ENCODE measurements around the gene C16orf92. TPM values are rescaled to one million over a fixed set of nuclear protein-coding genes. Genes with fewer than 3 reads are reported as not detected.

The C16orf92 gene
- total RNA-seq, 1 experiment from 2014 or later = not detected

GRCh38 chr16:30068750-30069610, 46.0 kb downstream of the C16orf92 start:
- intact Hi-C loops (cut with micrococcal nuclease; ENCODE audit: unreplicated experiment) = loop anchor here (10.0 kb wide), 1 partner anchor 626 kb away; the partner anchor contains the start of gene SRCAP
- BruUV-seq (replicated peaks) = no TSS peak
- Histone ChIP-seq H3K4me3 (ENCODE audit: low read depth, low read length, poor library complexity, severe bottlenecking) (no peak overlapping the region), H3K27ac (ENCODE audit: low read depth, low read length, poor library complexity, severe bottlenecking) (peak overlapping the region; percentile 6), H3K27me3 (replicated peaks; ENCODE audit: insufficient read depth, low read depth, low read length, poor library complexity) (no peaks in the 10 kb centered on the region), H3K4me1 (ENCODE audit: insufficient read depth, low read length, poor library complexity, severe bottlenecking) (peaks cover 32% of the 10 kb centered on the region), H3K9me3 (ENCODE audit: low read depth, low read length, poor library complexity, severe bottlenecking) (no peaks in the 10 kb centered on the region), H3K36me3 (ENCODE audit: insufficient read depth, low read length, poor library complexity, severe bottlenecking) (peaks cover 65% of the 10 kb centered on the region)
- no peak for TF ChIP-seq EZH2 (IDR thresholded peaks at IDR 0.05; ENCODE audit: borderline replicate concordance, low read depth, low read length, poor library complexity, severe bottlenecking)
- peak; percentile 56 for TF ChIP-seq CTCF (conservative IDR thresholded peaks at IDR 0.05; ENCODE audit: low read depth, low read length)
- CTCF ChIA-PET = no interaction called here
- POLR2A ChIA-PET (ENCODE audit: low non-redundant PET) = interaction anchor here (0.8 kb wide), 1 partner anchor 11 kb away, joined by 4 read pairs; no protein-coding TSS in a partner anchor
- DNase-seq (ENCODE audit: low spot score) = peak; percentile 54

GRCh38 chr16:30069611-30070462, 46.8 kb downstream of the C16orf92 start:
- Histone ChIP-seq H3K27ac (ENCODE audit: low read depth, low read length, poor library complexity, severe bottlenecking) (no peak overlapping the region), H3K36me3 (ENCODE audit: insufficient read depth, low read length, poor library complexity, severe bottlenecking) (peaks cover 65% of the 10 kb centered on the region), H3K4me3 (ENCODE audit: low read depth, low read length, poor library complexity, severe bottlenecking) (no peak overlapping the region), H3K9me3 (ENCODE audit: low read depth, low read length, poor library complexity, severe bottlenecking) (no peaks in the 10 kb centered on the region), H3K4me1 (ENCODE audit: insufficient read depth, low read length, poor library complexity, severe bottlenecking) (peaks cover 28% of the 10 kb centered on the region), H3K27me3 (replicated peaks; ENCODE audit: insufficient read depth, low read depth, low read length, poor library complexity) (no peaks in the 10 kb centered on the region)
- peak; percentile 56 for DNase-seq (ENCODE audit: low spot score)
- BruUV-seq (replicated peaks) = no TSS peak
- TF ChIP-seq EZH2 (IDR thresholded peaks at IDR 0.05; ENCODE audit: borderline replicate concordance, low read depth, low read length, poor library complexity, severe bottlenecking) = no peak
- TF ChIP-seq CTCF (conservative IDR thresholded peaks at IDR 0.05; ENCODE audit: low read depth, low read length) = no peak
- intact Hi-C loops (cut with micrococcal nuclease; ENCODE audit: unreplicated experiment) = loop anchor here (10.0 kb wide), 1 partner anchor 625 kb away; the partner anchor contains the start of gene SRCAP
- CTCF ChIA-PET = interaction anchor here (0.7 kb wide), 1 partner anchor 42 kb away, joined by 3 read pairs; no protein-coding TSS in a partner anchor
- POLR2A ChIA-PET (ENCODE audit: low non-redundant PET) = interaction anchor here (0.8 kb wide), 1 partner anchor 12 kb away, joined by 4 read pairs; no protein-coding TSS in a partner anchor

GRCh38 chr16:30070490-30070889, 47.5 kb downstream of the C16orf92 start:
- peaks cover 31% of the 10 kb centered on the region for H3K4me1 ChIP-seq (ENCODE audit: insufficient read depth, low read length, poor library complexity, severe bottlenecking)
- CTCF ChIA-PET = interaction anchor here (0.7 kb wide), 1 partner anchor 41 kb away, joined by 3 read pairs; no protein-coding TSS in a partner anchor
- POLR2A ChIA-PET (ENCODE audit: low non-redundant PET) = no interaction called here
- H3K9me3 ChIP-seq (ENCODE audit: low read depth, low read length, poor library complexity, severe bottlenecking) = no peaks in the 10 kb centered on the region
- TF ChIP-seq CTCF (conservative IDR thresholded peaks at IDR 0.05; ENCODE audit: low read depth, low read length) = no peak
- TF ChIP-seq EZH2 (IDR thresholded peaks at IDR 0.05; ENCODE audit: borderline replicate concordance, low read depth, low read length, poor library complexity, severe bottlenecking) = no peak
- no peak overlapping the region for H3K27ac ChIP-seq (ENCODE audit: low read depth, low read length, poor library complexity, severe bottlenecking)
- no TSS peak for BruUV-seq (replicated peaks)
- H3K36me3 ChIP-seq (ENCODE audit: insufficient read depth, low read length, poor library complexity, severe bottlenecking) = peaks cover 65% of the 10 kb centered on the region
- intact Hi-C loops (cut with micrococcal nuclease; ENCODE audit: unreplicated experiment) = no loop called here
- DNase-seq (ENCODE audit: low spot score) = no peak
- H3K27me3 ChIP-seq (replicated peaks; ENCODE audit: insufficient read depth, low read depth, low read length, poor library complexity) = no peaks in the 10 kb centered on the region
- no peak overlapping the region for H3K4me3 ChIP-seq (ENCODE audit: low read depth, low read length, poor library complexity, severe bottlenecking)

All from A673 (cell line).